SK-N-SH (cell line): ENCODE results near the gene FAM120B. TPM values are rescaled to one million over a fixed set of nuclear protein-coding genes. Genes with fewer than 3 reads are reported as not detected.

ENCODE experiments used
- CTCF ChIA-PET: fragments of 300-600, 350-600 bp; formaldehyde crosslinking; extraction: SDS; loops from one replicate; lab custom pipeline; 2021; lab: Yijun Ruan, JAX
- POLR2A ChIA-PET: fragments of 350-600 bp; sonication (Branson Sonifier 250); formaldehyde crosslinking; extraction: SDS; loops from one replicate; lab custom pipeline; 2020; ENCODE audit warnings: antibody characterized with exemption, inconsistent platforms; lab: Yijun Ruan, JAX
- DNase-seq: peaks from one replicate; pipeline ENCODE4 v3.0.0; 2012
- H2AFZ ChIP-seq: fragments of 200-600 bp; sonication (generic); 2 replicates; pipeline ENCODE4 v1.8.1; 2016; ENCODE audit warnings: antibody characterized with exemption, mild to moderate bottlenecking, low read depth
- H3F3A ChIP-seq: fragments of 200-600 bp; sonication (generic); replicated peaks from 2 replicates; pipeline ENCODE3; 2016; ENCODE audit warnings: antibody characterized with exemption, mild to moderate bottlenecking; ENCODE audit not compliant: insufficient read depth
- H3K27ac ChIP-seq, 2 experiments: fragments of 200-500 bp in 1 of 2; fragments of 200-600 bp in 1 of 2; sonication (Bioruptor generic) in 1 of 2; sonication (generic), shearing (Covaris generic) in 1 of 2; 2 replicates each; pipeline versions ENCODE4 v1.5.1 to v1.6.1; 2014 to 2016; ENCODE audit warnings: low read depth in 2 of 2, inconsistent platforms in 1 of 2, low read length in 1 of 2, mild to moderate bottlenecking in 1 of 2, mixed read lengths in 1 of 2
- H3K27me3 ChIP-seq: fragments of 200-600 bp; sonication (generic), shearing (Covaris generic); 2 replicates; pipeline ENCODE4 v1.6.1; 2016; ENCODE audit warnings: mixed run types; ENCODE audit not compliant: insufficient read depth
- H3K36me3 ChIP-seq, 2 experiments: fragments of 200-500 bp in 1 of 2; fragments of 200-600 bp in 1 of 2; sonication (Bioruptor generic) in 1 of 2; sonication (generic) in 1 of 2; replicated peaks in 1 of 2; 2 replicates each; pipeline versions ENCODE3 to v1.5.1; 2014 to 2016; ENCODE audit warnings: low read length in 1 of 2, mild to moderate bottlenecking in 1 of 2; ENCODE audit not compliant: insufficient read depth in 2 of 2, control insufficient read depth in 1 of 2
- H3K4me1 ChIP-seq, 2 experiments: fragments of 200-500 bp in 1 of 2; fragments of 200-600 bp in 1 of 2; sonication (Bioruptor generic) in 1 of 2; sonication (generic), shearing (Covaris generic) in 1 of 2; 2 replicates each; pipeline versions ENCODE4 v1.5.1 to v1.6.1; 2014 to 2016; ENCODE audit warnings: low read depth in 1 of 2, low read length in 1 of 2, mixed run types in 1 of 2; ENCODE audit not compliant: insufficient read depth in 2 of 2, control insufficient read depth in 1 of 2
- H3K4me2 ChIP-seq: fragments of 200-600 bp; sonication (generic), shearing (Covaris generic); 2 replicates; pipeline ENCODE4 v1.6.1; 2017; ENCODE audit warnings: mixed run types
- H3K4me3 ChIP-seq, 2 experiments: fragments of 200-500 bp in 1 of 2; fragments of 200-600 bp in 1 of 2; sonication (Bioruptor generic) in 1 of 2; sonication (generic), shearing (Covaris generic) in 1 of 2; 2 replicates each; pipeline versions ENCODE4 v1.5.1 to v1.8.1; 2014 to 2016; ENCODE audit warnings: low read depth in 2 of 2, inconsistent platforms in 1 of 2, low read length in 1 of 2, mild to moderate bottlenecking in 1 of 2, mixed read lengths in 1 of 2, moderate library complexity in 1 of 2
- H3K79me2 ChIP-seq: fragments of 200-600 bp; sonication (generic); 2 replicates; pipeline ENCODE4 v1.8.1; 2017; ENCODE audit warnings: mild to moderate bottlenecking; ENCODE audit not compliant: insufficient read depth
- H3K9ac ChIP-seq: fragments of 200-600 bp; sonication (generic); 2 replicates; pipeline ENCODE4 v1.6.1; 2017; ENCODE audit warnings: mixed run types
- H3K9me2 ChIP-seq: fragments of 200-600 bp; sonication (generic); 2 replicates; pipeline ENCODE4 v1.6.1; 2017; ENCODE audit warnings: mixed run types
- H3K9me3 ChIP-seq: fragments of 200-600 bp; sonication (generic); 2 replicates; pipeline ENCODE4 v1.6.1; 2017; ENCODE audit warnings: mixed run types, mild to moderate bottlenecking, moderate library complexity
- H4K20me1 ChIP-seq: fragments of 200-600 bp; sonication (generic); 2 replicates; pipeline ENCODE4 v1.6.1; 2017; ENCODE audit warnings: mild to moderate bottlenecking, mixed run types; ENCODE audit not compliant: insufficient read depth
- CTCF ChIP-seq: fragments of 200-600 bp; sonication (generic); IDR thresholded peaks from 2 replicates; pipeline ENCODE4 v1.6.1; 2017; ENCODE audit warnings: antibody characterized with exemption, mild to moderate bottlenecking, moderate library complexity
- ELF1 ChIP-seq: IDR thresholded peaks from 2 replicates; pipeline ENCODE4 v1.4.0; 2012
- EP300 ChIP-seq, 2 experiments: IDR thresholded peaks; 2 replicates each; pipeline versions ENCODE4 v1.4.0 to v1.6.1; 2012; ENCODE audit warnings: borderline replicate concordance in 1 of 2, low read depth in 1 of 2, low read length in 1 of 2
- FOXJ3 ChIP-seq: sonication (generic); formaldehyde crosslinking; IDR thresholded peaks from 2 replicates; pipeline ENCODE4 v1.5.1; 2020; ENCODE audit warnings: mild to moderate bottlenecking, missing genetic modification reagents
- GATA2 ChIP-seq: sonication (generic); formaldehyde crosslinking; IDR thresholded peaks from 2 replicates; pipeline ENCODE4 v1.5.0; 2020; ENCODE audit warnings: mild to moderate bottlenecking, missing genetic modification reagents
- JUND ChIP-seq: IDR thresholded peaks from 2 replicates; pipeline ENCODE4 v1.4.0; 2012
- MXI1 ChIP-seq: IDR thresholded peaks from 2 replicates; pipeline ENCODE4 v1.6.1; 2012; ENCODE audit warnings: mild to moderate bottlenecking, low read depth, low read length, improper control_type of control experiment
- NFIC ChIP-seq: IDR thresholded peaks from 2 replicates; pipeline ENCODE4 v1.4.0; 2012; ENCODE audit warnings: borderline replicate concordance
- NRF1 ChIP-seq: IDR thresholded peaks from 2 replicates; pipeline ENCODE4 v1.6.1; 2012; ENCODE audit warnings: low read depth, mild to moderate bottlenecking, low read length
- RAD21 ChIP-seq: IDR thresholded peaks from 2 replicates; pipeline ENCODE4 v1.6.1; 2012; ENCODE audit warnings: mild to moderate bottlenecking, low read length
- RCOR1 ChIP-seq: fragments of 150-350 bp; IDR thresholded peaks from 2 replicates; pipeline ENCODE4 v1.6.1; 2017; ENCODE audit warnings: antibody characterized with exemption, low read length
- RFX5 ChIP-seq: IDR thresholded peaks from 2 replicates; pipeline ENCODE4 v1.6.1; 2012; ENCODE audit warnings: mild to moderate bottlenecking, improper control_type of control experiment, low read length
- RXRA ChIP-seq: IDR thresholded peaks from 2 replicates; pipeline ENCODE4 v1.4.0; 2012; ENCODE audit warnings: low read depth, mild to moderate bottlenecking, borderline replicate concordance
- SIN3A ChIP-seq: IDR thresholded peaks from 2 replicates; pipeline ENCODE4 v1.6.1; 2012; ENCODE audit warnings: low read depth, mild to moderate bottlenecking, low read length, moderate library complexity, borderline replicate concordance
- TCF12 ChIP-seq: IDR thresholded peaks from 2 replicates; pipeline ENCODE4 v1.4.0; 2012
- YY1 ChIP-seq: IDR thresholded peaks from 2 replicates; pipeline ENCODE4 v1.4.0; 2012; ENCODE audit warnings: low read depth, mild to moderate bottlenecking
- ZBTB33 ChIP-seq: IDR thresholded peaks from 2 replicates; pipeline ENCODE4 v1.4.0; 2012; ENCODE audit warnings: low read depth, borderline replicate concordance
- WGBS: methylation state at CpG from one replicate; pipeline ENCODE4 v1.1.6; 2017; ENCODE audit warnings: low lambda C conversion rate; 5-methylcytosine and 5-hydroxymethylcytosine counted together
- polyA plus RNA-seq, 3 experiments: library from polyadenylated mRNA; depleted of rRNA; stranded (reverse); fragments of >200 nt; gene quantifications; 2 replicates each; pipeline ENCODE4 v1.2.3, GENCODE V29; 2012
- TF ChIP-seq, protein P1 (sequence below): IDR thresholded peaks from 2 replicates; pipeline ENCODE4 v1.6.1; 2012; ENCODE audit warnings: mild to moderate bottlenecking, low read depth, low read length, moderate library complexity
- TF ChIP-seq, protein P2 (sequence below): IDR thresholded peaks from 2 replicates; pipeline ENCODE4 v1.4.0; 2012; ENCODE audit warnings: low read depth
- TF ChIP-seq, protein P3 (sequence below): fragments of 150-350 bp; IDR thresholded peaks from 2 replicates; pipeline ENCODE4 v1.6.1; 2016; ENCODE audit warnings: mild to moderate bottlenecking, low read depth, low read length

FAM120B gene
- polyA plus RNA-seq, 1 of the 3 experiments (the other 2 are of a cell fraction): 7.7 TPM

- POLR2A ChIA-PET: no interaction called here
- H3K9me2 ChIP-seq: no peaks in the 10 kb centered on the region
- no peak overlapping the region for H3K27ac ChIP-seq
- no peaks in the 10 kb centered on the region for H3K4me1 ChIP-seq
- no peak overlapping the region for H3K4me2 ChIP-seq
- peaks cover 7 to 15% of the 10 kb centered on the region in 2 experiments for H3K36me3 ChIP-seq
- no peaks in the 10 kb centered on the region for H4K20me1 ChIP-seq
- H3K4me3 ChIP-seq: no peak overlapping the region
- no peak overlapping the region for H3K9ac ChIP-seq
- no peak for DNase-seq
- CTCF ChIA-PET: no interaction called here
- TF ChIP-seq EP300 (IDR thresholded peaks at IDR 0.05; ENCODE audit: borderline replicate concordance in 1 of 2, low read depth in 1 of 2, low read length in 1 of 2) (no peak), RCOR1 (no peak), ZBTB33 (no peak), FOXJ3 (no peak), RXRA (no peak), NFIC (no peak), ELF1 (no peak), SIN3A (no peak), TCF12 (no peak), GATA2 (CRISPR knock-in tag) (no peak), YY1 (no peak), RAD21 (no peak), CTCF (no peak), MXI1 (no peak), JUND (no peak), RFX5 (no peak), NRF1 (no peak)
- TF ChIP-seq, protein P1, sequence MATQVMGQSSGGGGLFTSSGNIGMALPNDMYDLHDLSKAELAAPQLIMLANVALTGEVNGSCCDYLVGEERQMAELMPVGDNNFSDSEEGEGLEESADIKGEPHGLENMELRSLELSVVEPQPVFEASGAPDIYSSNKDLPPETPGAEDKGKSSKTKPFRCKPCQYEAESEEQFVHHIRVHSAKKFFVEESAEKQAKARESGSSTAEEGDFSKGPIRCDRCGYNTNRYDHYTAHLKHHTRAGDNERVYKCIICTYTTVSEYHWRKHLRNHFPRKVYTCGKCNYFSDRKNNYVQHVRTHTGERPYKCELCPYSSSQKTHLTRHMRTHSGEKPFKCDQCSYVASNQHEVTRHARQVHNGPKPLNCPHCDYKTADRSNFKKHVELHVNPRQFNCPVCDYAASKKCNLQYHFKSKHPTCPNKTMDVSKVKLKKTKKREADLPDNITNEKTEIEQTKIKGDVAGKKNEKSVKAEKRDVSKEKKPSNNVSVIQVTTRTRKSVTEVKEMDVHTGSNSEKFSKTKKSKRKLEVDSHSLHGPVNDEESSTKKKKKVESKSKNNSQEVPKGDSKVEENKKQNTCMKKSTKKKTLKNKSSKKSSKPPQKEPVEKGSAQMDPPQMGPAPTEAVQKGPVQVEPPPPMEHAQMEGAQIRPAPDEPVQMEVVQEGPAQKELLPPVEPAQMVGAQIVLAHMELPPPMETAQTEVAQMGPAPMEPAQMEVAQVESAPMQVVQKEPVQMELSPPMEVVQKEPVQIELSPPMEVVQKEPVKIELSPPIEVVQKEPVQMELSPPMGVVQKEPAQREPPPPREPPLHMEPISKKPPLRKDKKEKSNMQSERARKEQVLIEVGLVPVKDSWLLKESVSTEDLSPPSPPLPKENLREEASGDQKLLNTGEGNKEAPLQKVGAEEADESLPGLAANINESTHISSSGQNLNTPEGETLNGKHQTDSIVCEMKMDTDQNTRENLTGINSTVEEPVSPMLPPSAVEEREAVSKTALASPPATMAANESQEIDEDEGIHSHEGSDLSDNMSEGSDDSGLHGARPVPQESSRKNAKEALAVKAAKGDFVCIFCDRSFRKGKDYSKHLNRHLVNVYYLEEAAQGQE: no peak
- TF ChIP-seq, protein P2, sequence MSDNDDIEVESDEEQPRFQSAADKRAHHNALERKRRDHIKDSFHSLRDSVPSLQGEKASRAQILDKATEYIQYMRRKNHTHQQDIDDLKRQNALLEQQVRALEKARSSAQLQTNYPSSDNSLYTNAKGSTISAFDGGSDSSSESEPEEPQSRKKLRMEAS: no peak
- TF ChIP-seq, protein P3, sequence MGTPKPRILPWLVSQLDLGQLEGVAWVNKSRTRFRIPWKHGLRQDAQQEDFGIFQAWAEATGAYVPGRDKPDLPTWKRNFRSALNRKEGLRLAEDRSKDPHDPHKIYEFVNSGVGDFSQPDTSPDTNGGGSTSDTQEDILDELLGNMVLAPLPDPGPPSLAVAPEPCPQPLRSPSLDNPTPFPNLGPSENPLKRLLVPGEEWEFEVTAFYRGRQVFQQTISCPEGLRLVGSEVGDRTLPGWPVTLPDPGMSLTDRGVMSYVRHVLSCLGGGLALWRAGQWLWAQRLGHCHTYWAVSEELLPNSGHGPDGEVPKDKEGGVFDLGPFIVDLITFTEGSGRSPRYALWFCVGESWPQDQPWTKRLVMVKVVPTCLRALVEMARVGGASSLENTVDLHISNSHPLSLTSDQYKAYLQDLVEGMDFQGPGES: no peak
- no peak overlapping the region for H2AFZ ChIP-seq
- H3F3A ChIP-seq: no peaks in the 10 kb centered on the region
- H3K79me2 ChIP-seq: no peaks in the 10 kb centered on the region
- H3K9me3 ChIP-seq: no peaks in the 10 kb centered on the region
- H3K27me3 ChIP-seq: no peaks in the 10 kb centered on the region
- 90% methylated on average over 9 of the region's 10 CpGs for WGBS
These were observed 71.9 kb downstream of the FAM120B start for GRCh38 chr6:170378502-170378901.
